ENCODE measurements around the gene SLC37A1. TPM values are rescaled to one million over a fixed set of nuclear protein-coding genes. Genes with fewer than 3 reads are reported as not detected.

The SLC37A1 gene
- total RNA-seq, 1 experiment from 2014 or later: 37.7 TPM

DNA sequence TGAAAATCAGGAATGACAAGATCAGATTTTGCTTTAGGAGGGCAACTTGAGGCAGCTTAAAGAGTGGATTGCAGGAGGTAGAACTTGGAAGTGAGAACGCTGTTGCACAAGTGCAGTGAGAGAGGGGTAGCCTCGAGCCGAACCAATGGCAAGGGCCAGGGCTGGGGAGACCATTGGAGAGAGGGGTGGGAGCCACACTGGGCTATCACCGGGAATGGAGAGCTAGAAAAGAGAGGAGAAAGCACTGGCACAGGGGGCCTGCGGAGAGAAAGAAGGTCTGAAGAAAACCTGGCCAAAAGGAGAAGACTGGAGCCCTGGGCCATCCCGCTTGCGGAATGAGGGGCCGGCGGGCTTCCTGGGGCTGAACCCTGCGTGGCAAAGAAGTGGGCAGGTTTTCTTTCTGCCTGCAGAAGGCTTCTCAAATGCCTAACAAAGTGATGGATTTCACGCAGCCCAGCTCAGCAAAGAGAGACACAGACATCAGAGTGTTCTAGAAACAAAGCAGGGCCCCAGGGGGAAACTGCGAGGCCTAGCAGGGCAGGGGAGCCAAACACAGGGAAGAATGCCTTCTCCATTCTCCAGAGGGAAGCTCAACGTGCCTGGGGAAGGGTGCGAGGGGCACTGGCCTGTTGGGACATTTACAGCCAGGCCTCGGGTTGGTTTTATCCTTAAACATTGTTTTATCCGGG lies 1.2 kb upstream of the SLC37A1 start:
- H3T11ph ChIP-seq (ENCODE audit: low read length): no peak overlapping the region
- H3K56ac ChIP-seq (ENCODE audit: insufficient read length, low read depth, low read length): no peak overlapping the region
- H2BK120ac ChIP-seq (ENCODE audit: low read depth, low read length, poor library complexity, severe bottlenecking): no peak overlapping the region
- no peak overlapping the region for H3K18ac ChIP-seq (ENCODE audit: insufficient read length, low read depth, low read length)
- no peaks in the 10 kb centered on the region for H3K79me2 ChIP-seq (ENCODE audit: insufficient read depth, low read length)
- no peaks in the 10 kb centered on the region for H3K27me3 ChIP-seq (ENCODE audit: insufficient read depth, low read length)
- H3K9ac ChIP-seq (ENCODE audit: extremely low read depth, insufficient read length, low read length): no peak overlapping the region
- no CpG with 5 or more reads among the region's 16 CpGs for WGBS (ENCODE audit: extremely low coverage, insufficient read length, low lambda C conversion rate)
- no peak overlapping the region for H4K5ac ChIP-seq (ENCODE audit: insufficient read length, low read depth, low read length)
- no peak overlapping the region for H3K14ac ChIP-seq (ENCODE audit: insufficient read depth, low read length)
- DNase-seq: no peak
- H3K23me2 ChIP-seq (ENCODE audit: insufficient read length, low read depth, low read length, poor library complexity, severe bottlenecking): peaks cover 10% of the 10 kb centered on the region
- H3K4ac ChIP-seq (ENCODE audit: low read depth, low read length): no peak overlapping the region
- H2BK20ac ChIP-seq (ENCODE audit: low read depth, low read length, poor library complexity, severe bottlenecking): no peak overlapping the region
- H2BK15ac ChIP-seq (ENCODE audit: low read depth, low read length): no peak overlapping the region
- Mint-ChIP-seq H3K27ac (peak overlapping the region in 1 of 3 experiments; percentile 61; a peak in 2 of 7 replicates), H3K4me3 (peak overlapping the region; percentile 15 to 78; a peak in 4 of 5 replicates), H3K36me3 (ENCODE audit: insufficient read depth in 1 of 3, low read depth in 3 of 3) (peaks cover 0 to 9% (median 0%) of the 10 kb centered on the region in 3 experiments; a peak in 3 of 7 replicates), H3K4me1 (peaks cover 39% of the 10 kb centered on the region in 2 experiments), H3K9me3 (no peaks in the 10 kb centered on the region; a peak in 1 of 5 replicates), H3K27me3 (ENCODE audit: low read depth) (peaks cover 7% of the 10 kb centered on the region)
- H3K23ac ChIP-seq (ENCODE audit: insufficient read length, low read depth, low read length): no peak overlapping the region
- H3K27ac ChIP-seq (ENCODE audit: insufficient read length, low read depth, low read length): no peak overlapping the region
- H4K8ac ChIP-seq (replicated peaks; ENCODE audit: insufficient read length, low read depth, low read length): no peak overlapping the region
- no peaks in the 10 kb centered on the region for H4K20me1 ChIP-seq (ENCODE audit: control insufficient read depth, insufficient read depth, insufficient read length)
- no peaks in the 10 kb centered on the region for H3K79me1 ChIP-seq (ENCODE audit: insufficient read depth, low read depth, low read length, poor library complexity, severe bottlenecking)
- H2AK5ac ChIP-seq (ENCODE audit: insufficient read length, low read length): no peak overlapping the region
- no peaks in the 10 kb centered on the region for H3K9me3 ChIP-seq (ENCODE audit: control insufficient read depth, low read depth, low read length)
- H3K4me2 ChIP-seq (ENCODE audit: insufficient read depth, insufficient read length, low read length): no peak overlapping the region
- no peak overlapping the region for H2BK5ac ChIP-seq (ENCODE audit: insufficient read length, low read length)
- no peak overlapping the region for H2AFZ ChIP-seq (ENCODE audit: low read length)
- no peak for TF ChIP-seq CTCF (conservative IDR thresholded peaks at IDR 0.05)
- H2BK12ac ChIP-seq (ENCODE audit: insufficient read length, low read depth, low read length): no peak overlapping the region
- no peak overlapping the region for H4K91ac ChIP-seq (ENCODE audit: insufficient read length, low read depth, low read length)
- H3K4me1 ChIP-seq (ENCODE audit: insufficient read depth, low read length): peaks cover 9% of the 10 kb centered on the region; the same call in 1 of the 2 replicates
